GM18517 (cell line): ENCODE measurements around the gene PDE6A.

Source experiments
- ATAC-seq: cut with Tn5 transposase; IDR thresholded peaks from one replicate; pipeline ENCODE4 v1.9.1; 2021; ENCODE audit warnings: mild to moderate bottlenecking, moderate library complexity; ENCODE audit not compliant: unreplicated experiment

Gene PDE6A

DNA sequence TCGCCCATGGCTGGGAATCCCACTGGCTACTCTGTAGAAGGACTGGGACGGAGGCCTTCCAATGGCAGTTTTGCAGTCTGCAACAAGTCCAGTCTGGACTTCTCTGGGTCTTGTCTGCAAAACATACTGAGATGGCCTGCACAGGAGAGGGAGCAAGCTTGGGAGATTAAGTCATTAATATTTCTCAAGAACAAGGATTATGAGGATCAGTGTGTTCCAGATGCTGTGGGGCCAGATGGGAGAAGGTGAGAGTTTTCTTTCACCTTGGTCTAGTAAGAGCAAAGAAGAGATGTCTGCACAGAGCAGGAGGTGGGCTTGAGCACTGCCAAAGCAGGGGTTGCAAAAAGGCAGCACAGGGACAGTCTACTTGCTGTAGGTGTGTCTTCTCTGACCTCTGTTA, at the start of gene PDE6A:
PDE6A (minus strand) TSS at position 128 of the 400 bp plus-strand sequence; CDS start at position 8, 120 bp downstream.
- no peak for ATAC-seq

GRCh38 chr5:149993471-149993870, 48.9 kb upstream of the PDE6A start:
- no peak for ATAC-seq

DNA sequence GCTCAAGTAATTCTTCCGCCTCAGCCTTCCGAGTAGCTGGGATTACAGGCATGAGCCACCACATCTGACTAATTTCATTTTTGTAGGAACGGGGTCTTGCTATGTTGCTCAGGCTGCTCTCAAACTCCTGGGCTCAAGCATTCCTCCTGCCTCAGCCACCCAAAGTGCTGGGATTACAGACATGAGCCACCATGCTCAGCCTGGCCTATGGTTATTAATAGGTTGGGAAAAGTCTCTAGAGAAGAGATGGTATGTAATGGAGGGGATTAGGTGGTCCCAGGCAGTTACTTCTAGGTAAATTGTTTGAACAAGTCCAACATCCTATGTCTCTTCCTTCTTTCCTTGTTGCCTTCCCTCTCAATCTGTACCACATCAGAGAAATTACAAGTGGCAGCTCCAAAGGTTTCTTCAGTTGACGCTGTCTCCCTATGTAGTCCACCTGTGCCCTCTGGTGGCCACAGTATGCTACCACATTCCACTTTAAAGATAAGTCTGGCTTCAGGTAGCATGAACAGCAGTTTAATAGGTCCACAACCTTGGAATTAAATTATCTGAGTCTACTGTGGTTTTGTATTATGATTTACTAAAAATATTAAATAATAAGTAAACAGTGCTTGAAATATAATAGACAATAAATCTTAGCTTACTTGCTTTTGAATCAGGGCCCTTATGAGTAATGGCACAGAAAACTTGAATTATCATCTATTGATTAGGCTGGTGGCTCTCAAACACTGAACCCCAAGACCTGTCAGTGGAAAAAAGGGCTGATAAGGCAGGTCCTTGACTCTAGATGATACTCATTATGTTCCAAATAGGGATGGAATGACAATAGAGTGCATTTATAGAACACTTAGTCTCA, 46.2 kb upstream of the PDE6A start:
- ATAC-seq = peak; percentile 81

- ATAC-seq = no peak
Measured at GRCh38 chr5:149988126-149988525, 43.5 kb upstream of the PDE6A start.

GRCh38 chr5:149982505-149982904, 37.9 kb upstream of the PDE6A start:
- no peak for ATAC-seq

DNA sequence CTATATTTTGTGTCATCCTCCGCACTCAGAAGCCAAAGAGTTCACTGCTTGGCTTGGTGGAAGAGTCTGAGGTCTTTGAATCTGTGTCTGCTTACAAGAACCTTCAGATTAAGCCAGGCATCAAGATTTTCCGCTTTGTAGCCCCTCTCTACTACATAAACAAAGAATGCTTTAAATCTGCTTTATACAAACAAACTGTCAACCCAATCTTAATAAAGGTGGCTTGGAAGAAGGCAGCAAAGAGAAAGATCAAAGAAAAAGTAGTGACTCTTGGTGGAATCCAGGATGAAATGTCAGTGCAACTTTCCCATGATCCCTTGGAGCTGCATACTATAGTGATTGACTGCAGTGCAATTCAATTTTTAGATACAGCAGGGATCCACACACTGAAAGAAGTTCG, 36.6 kb upstream of the PDE6A start:
- no peak for ATAC-seq

DNA sequence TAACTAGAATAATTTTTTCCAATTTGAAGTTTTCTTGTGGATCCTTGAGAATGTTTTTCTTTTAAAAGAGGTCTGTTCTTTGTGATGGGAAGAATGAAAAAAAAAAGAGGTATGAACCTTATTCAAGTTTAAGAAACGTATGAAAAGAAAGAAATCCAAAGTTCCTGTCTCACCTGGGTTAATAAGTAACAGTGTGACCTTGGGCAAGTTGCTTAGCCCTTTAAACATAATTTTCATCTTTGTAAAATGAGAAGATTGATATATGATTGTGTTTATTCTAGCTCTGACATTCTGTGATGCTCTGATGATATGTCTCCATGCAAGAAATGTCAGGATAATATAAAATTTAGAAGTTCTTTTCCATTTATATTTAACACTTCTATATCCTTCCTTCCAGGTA, 35.3 kb upstream of the PDE6A start:
- no peak for ATAC-seq

DNA sequence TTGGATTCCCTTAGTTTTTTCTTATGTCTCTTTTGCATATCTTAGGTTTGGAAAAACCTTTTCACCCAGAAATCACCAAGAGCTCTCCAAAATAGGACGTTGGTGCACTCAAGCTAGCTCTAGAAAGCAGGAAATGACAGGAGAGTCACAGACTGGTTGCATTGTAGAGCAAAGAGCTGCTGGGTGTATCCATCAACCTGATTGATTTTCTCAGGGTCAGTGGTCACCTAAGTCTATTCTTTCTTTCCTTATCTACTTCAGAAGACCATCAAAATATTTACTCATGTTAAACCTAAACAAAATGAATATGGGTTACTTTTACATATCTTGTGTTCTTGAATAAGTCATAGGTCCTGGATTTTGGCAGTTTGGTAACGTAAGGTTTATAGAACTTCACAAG, 30.8 kb upstream of the PDE6A start:
- ATAC-seq = no peak

DNA sequence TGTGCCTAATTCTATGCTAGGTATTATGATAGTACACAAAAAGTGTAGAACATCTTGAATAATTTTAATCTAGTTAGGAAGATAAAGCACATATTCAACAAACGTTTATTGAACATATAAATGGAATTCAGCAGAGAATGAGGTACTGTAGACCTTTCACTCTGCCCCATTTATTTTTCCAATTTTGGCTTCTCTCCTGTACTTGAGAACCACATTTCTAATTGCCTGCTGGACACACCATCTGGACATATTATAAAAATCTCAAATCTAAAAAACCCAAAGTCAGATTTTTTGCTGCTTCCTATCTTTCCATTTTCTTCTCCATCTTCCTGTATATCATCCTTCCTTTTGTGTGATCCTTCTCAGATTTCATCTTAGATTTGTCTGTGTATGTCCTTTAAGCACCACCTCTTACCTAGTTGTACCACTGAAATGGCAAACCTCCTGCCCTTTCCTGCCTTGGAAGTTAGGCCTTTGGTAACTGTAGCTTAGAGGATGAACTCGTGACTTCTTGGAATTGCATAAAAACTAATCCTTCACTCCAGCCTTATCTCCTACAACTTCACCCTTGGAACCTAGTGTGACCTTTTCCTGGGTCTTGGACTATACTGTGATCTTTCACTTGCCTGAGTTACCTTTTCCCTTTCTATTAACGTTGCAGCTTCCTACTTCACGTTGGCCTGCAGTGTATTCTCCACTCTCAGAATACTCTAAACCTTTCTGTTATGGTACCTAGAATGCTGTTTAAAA, 24.8 kb upstream of the PDE6A start:
- ATAC-seq = no peak

- no peak for ATAC-seq
Measured at GRCh38 chr5:149966946-149967345, 22.4 kb upstream of the PDE6A start.

GRCh38 chr5:149963729-149964128, 19.1 kb upstream of the PDE6A start:
- ATAC-seq = no peak

GRCh38 chr5:149962601-149963300, 18.2 kb upstream of the PDE6A start:
- no peak for ATAC-seq

GRCh38 chr5:149961957-149962409, 17.4 kb upstream of the PDE6A start:
- ATAC-seq = no peak

DNA sequence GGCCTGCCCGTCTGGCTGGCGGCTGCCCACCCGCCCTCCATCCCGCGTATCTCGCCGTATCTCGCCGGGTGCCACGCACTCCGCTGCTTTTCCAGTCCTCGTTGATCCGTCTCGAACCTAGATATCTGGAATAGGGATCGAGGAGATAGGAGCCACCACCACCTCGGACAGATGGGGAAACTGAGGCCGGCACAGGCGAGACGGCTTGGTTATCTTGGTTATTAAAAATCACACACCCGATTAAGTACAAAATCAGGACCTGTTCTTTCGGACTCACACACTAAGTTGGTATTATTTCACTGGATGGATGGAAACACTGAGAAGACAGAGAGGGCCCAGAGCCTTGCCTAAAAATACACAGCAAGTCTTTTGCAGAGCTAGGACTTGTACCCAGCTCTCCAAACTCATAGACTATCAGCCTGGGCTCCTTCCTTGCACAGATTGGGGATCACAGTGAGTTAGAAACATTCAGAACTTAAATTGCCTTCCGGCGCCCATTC, 16.6 kb upstream of the PDE6A start:
- no peak for ATAC-seq

- peak; percentile 98 for ATAC-seq
Measured at GRCh38 chr5:149960272-149961185, 15.9 kb upstream of the PDE6A start, which contains the start of gene SLC26A2. SLC26A2 (plus strand) TSS chr5:149960758; CDS start chr5:149977653, 16,895 bp downstream.

- ATAC-seq = no peak
Measured at GRCh38 chr5:149959406-149960236, 15.0 kb upstream of the PDE6A start.

- no peak for ATAC-seq
Measured at GRCh38 chr5:149957855-149958254, 13.3 kb upstream of the PDE6A start.

DNA sequence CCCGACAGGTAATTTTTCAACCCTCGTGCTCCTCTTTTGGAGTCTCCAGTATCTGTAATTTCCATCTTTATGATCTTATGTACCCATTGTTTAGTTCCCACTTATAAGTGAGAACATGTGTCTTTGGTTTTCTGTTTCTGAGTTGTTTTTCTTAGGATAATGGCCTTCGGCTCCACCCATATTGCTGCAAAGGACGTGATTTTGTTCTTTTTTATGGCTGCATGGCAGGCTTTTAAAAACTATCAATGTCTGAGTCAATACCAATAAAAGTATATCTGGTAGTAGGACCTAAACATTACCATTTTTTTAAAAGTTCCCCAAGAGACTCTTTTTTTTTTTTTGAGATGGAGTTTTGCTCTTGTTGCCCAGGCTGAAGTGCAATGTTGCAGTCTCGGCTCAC, 12.1 kb upstream of the PDE6A start:
- ATAC-seq = no peak

DNA sequence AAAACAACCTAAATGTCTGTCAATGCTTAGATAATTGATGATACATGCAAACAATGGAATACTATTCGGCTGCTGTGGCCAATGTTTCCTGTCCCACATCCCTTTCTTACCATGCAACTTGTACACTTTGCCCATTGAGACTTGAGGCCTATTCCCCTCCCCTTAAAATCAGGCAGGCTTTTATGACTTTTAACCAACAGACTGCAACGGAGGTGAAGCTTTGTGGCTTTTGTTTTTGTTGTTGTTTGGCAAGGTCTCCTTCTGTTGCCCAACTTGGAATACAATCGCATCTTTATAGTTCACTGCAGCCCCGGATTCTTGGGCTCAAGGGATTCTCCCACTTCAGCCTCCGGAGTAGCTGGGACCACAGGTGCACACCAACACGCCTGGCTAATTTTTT, 10.2 kb upstream of the PDE6A start:
- ATAC-seq = no peak
